Esophagus squamous epithelium (tissue), 5 donors: ENCODE measurements around the gene PGLYRP3. TPM values are rescaled to one million over a fixed set of nuclear protein-coding genes. Genes with fewer than 3 reads are reported as not detected.

Experiments
- DNase-seq: peaks from one replicate; lab custom pipeline; 2025; lab: John Stamatoyannopoulos, UW
- H3K27ac ChIP-seq, 4 donors: fragments of 200-600 bp; sonication (generic); one replicate each; pipeline ENCODE4 v1.5.1; 2016 to 2019; ENCODE audit warnings: mild to moderate bottlenecking in 1 of 4
- H3K27me3 ChIP-seq, 4 donors: fragments of 200-600 bp; sonication (generic); 1 replicate in 3 of 4; 2 replicates in 1 of 4; pipeline versions ENCODE4 v1.5.1 to v1.6.0; 2017 to 2021; ENCODE audit warnings: antibody characterized with exemption in 1 of 4
- H3K36me3 ChIP-seq, 3 donors: fragments of 200-600 bp; sonication (generic); one replicate each; pipeline ENCODE4 v1.5.1; 2016 to 2019
- H3K4me1 ChIP-seq, 3 donors: fragments of 200-600 bp; sonication (generic); one replicate each; pipeline ENCODE4 v1.5.1; 2017 to 2019
- H3K4me3 ChIP-seq, 4 donors: fragments of 200-600 bp; sonication (generic); 1 replicate in 3 of 4; 2 replicates in 1 of 4; pipeline ENCODE4 v1.5.1; 2016 to 2019; ENCODE audit warnings: mild to moderate bottlenecking in 2 of 4, moderate library complexity in 1 of 4
- H3K9me3 ChIP-seq, 3 donors: fragments of 200-600 bp; sonication (generic); one replicate each; pipeline ENCODE4 v1.5.1; 2016 to 2019
- CTCF ChIP-seq, 6 experiments: fragments of 450-650 bp in 4 of 6; fragments of 200-600 bp in 2 of 6; sonication (generic) in 2 of 6; IDR thresholded peaks; one replicate each; pipeline ENCODE4 v1.5.1; 2016 to 2019; ENCODE audit warnings: antibody characterized with exemption in 6 of 6, mild to moderate bottlenecking in 4 of 6, moderate library complexity in 4 of 6
- POLR2A ChIP-seq, 4 donors: fragments of 450-650 bp; IDR thresholded peaks; one replicate each; pipeline ENCODE4 v1.6.1; 2017; ENCODE audit warnings: antibody characterized with exemption in 4 of 4, mild to moderate bottlenecking in 4 of 4, moderate library complexity in 3 of 4
- WGBS, 2 donors: methylation state at CpG; one replicate each; pipeline ENCODE4 v1.1.5; 2018; 5-methylcytosine and 5-hydroxymethylcytosine counted together
- intact Hi-C: fragments of 100-400 bp; cut with DNase I; formaldehyde crosslinking; loops from one replicate; pipeline ENCODE4 v1.15.0; 2022
- small RNA-seq, 4 donors: library from RNA; depleted of rRNA; stranded (forward); fragments of <200 nt; gene quantifications; one replicate each; pipeline ENCODE3, GENCODE V24; 2016
- total RNA-seq, 4 donors: library from RNA; depleted of rRNA; stranded (reverse); fragments of >200 nt; gene quantifications; one replicate each; pipeline ENCODE4 v1.1.0, GENCODE V29; 2016
- donor health status: DM: yes; HTN: yes; CAD: no.

Gene PGLYRP3
- total RNA-seq, 4 donors from 2014 or later: 14.3 to 44.0 (median 23.8) TPM

- H3K36me3 ChIP-seq: no peaks in the 10 kb centered on the region
- WGBS, 2 donors: 82 to 88% methylated on average over 3 of the region's 3 CpGs
- H3K4me1 ChIP-seq: peaks cover 0 to 16% (median 0%) of the 10 kb centered on the region in 3 donors
- no peak for TF ChIP-seq CTCF (IDR thresholded peaks at IDR 0.05)
- TF ChIP-seq POLR2A (IDR thresholded peaks at IDR 0.05): no peak
- no peak overlapping the region for H3K27ac ChIP-seq
- intact Hi-C loops: no loop called here
- no peak overlapping the region for H3K4me3 ChIP-seq
- H3K9me3 ChIP-seq: no peaks in the 10 kb centered on the region
- peaks cover 0 to 14% (median 0%) of the 10 kb centered on the region in 4 donors for H3K27me3 ChIP-seq
- no peak for DNase-seq
Observed at GRCh38 chr1:153251562-153251961, 61.2 kb downstream of the PGLYRP3 start.

- Histone ChIP-seq H3K4me3 (no peak overlapping the region), H3K36me3 (no peaks in the 10 kb centered on the region), H3K27me3 (peaks cover 0 to 14% (median 0%) of the 10 kb centered on the region in 4 donors), H3K9me3 (no peaks in the 10 kb centered on the region), H3K27ac (no peak overlapping the region), H3K4me1 (peaks cover 0 to 16% (median 0%) of the 10 kb centered on the region in 3 donors)
- DNase-seq: no peak
- intact Hi-C loops: no loop called here
- 66 to 73% methylated on average over 2 of the region's 2 CpGs for WGBS, 2 donors
- no peak for TF ChIP-seq POLR2A (IDR thresholded peaks at IDR 0.05)
- no peak for TF ChIP-seq CTCF (IDR thresholded peaks at IDR 0.05)
Observed at GRCh38 chr1:153251087-153251486, 61.7 kb downstream of the PGLYRP3 start.

- DNase-seq: no peak
- TF ChIP-seq POLR2A (IDR thresholded peaks at IDR 0.05): no peak
- no peak for TF ChIP-seq CTCF (IDR thresholded peaks at IDR 0.05)
- H3K9me3 ChIP-seq: no peaks in the 10 kb centered on the region
- H3K27ac ChIP-seq: no peak overlapping the region
- peaks cover 0 to 14% (median 0%) of the 10 kb centered on the region in 4 donors for H3K27me3 ChIP-seq
- H3K4me3 ChIP-seq: no peak overlapping the region
- WGBS, 2 donors: 24 to 43% methylated on average over 1 of the region's 1 CpG
- no peaks in the 10 kb centered on the region for H3K36me3 ChIP-seq
- H3K4me1 ChIP-seq: peaks cover 0 to 16% (median 0%) of the 10 kb centered on the region in 3 donors
- intact Hi-C loops: no loop called here
Observed at GRCh38 chr1:153250166-153250565, 62.6 kb downstream of the PGLYRP3 start.

- intact Hi-C loops: no loop called here
- no peak overlapping the region for H3K27ac ChIP-seq
- DNase-seq: no peak
- H3K9me3 ChIP-seq: no peaks in the 10 kb centered on the region
- H3K4me1 ChIP-seq: peaks cover 0 to 11% (median 0%) of the 10 kb centered on the region in 3 donors
- TF ChIP-seq CTCF (IDR thresholded peaks at IDR 0.05): no peak
- no peak for TF ChIP-seq POLR2A (IDR thresholded peaks at IDR 0.05)
- H3K36me3 ChIP-seq: no peaks in the 10 kb centered on the region
- peaks cover 0 to 14% (median 0%) of the 10 kb centered on the region in 4 donors for H3K27me3 ChIP-seq
- 58 to 75% methylated on average over 5 of the region's 5 CpGs for WGBS, 2 donors
- H3K4me3 ChIP-seq: no peak overlapping the region
Observed at GRCh38 chr1:153248176-153248879, 64.4 kb downstream of the PGLYRP3 start.

Small RNA genes within 50 kb of the gene (small RNA-seq; reads per million reads assigned to genes)
- gene RNU6-160P: 0 reads per million in 4 donors

Other genes with a start within 250 kb of the PGLYRP3 start
- 10 to 100 TPM in 1 of 4 donors, 1 to 10 TPM in 2, not detected in 1; 1.9 to 99.4 (median 7.0) TPM for gene SPRR2B, start 241.3 kb downstream of the PGLYRP3 start, total RNA-seq
- gene SPRR2E, start 218.4 kb downstream of the PGLYRP3 start, total RNA-seq: 1,000 to 10,000 TPM in 1 of 4 donors, 100 to 1,000 TPM in 2, 1 to 10 TPM in 1; 4.0 to 3,177 (median 449) TPM
- gene SPRR2F, start 199.4 kb downstream of the PGLYRP3 start, total RNA-seq: 1,000 to 10,000 TPM in 1 of 4 donors, 100 to 1,000 TPM in 1, 10 to 100 TPM in 1, under 1 TPM in 1; 0.76 to 1,391 (median 149) TPM
- 1 to 10 TPM in 1 of 4 donors, not detected in 3; 9.0 TPM for gene SPRR2G, start 162.1 kb downstream of the PGLYRP3 start, total RNA-seq
- not detected for gene LELP1, start 109.5 kb downstream of the PGLYRP3 start, total RNA-seq
- not detected for gene PRR9, start 95.4 kb downstream of the PGLYRP3 start, total RNA-seq
- gene LORICRIN, start 53.3 kb downstream of the PGLYRP3 start, total RNA-seq: not detected
- 10 to 100 TPM in 1 of 4 donors, 1 to 10 TPM in 3; 4.2 to 15.1 (median 6.9) TPM for gene PGLYRP4, start 35.9 kb upstream of the PGLYRP3 start, total RNA-seq
- gene S100A9, start 44.9 kb upstream of the PGLYRP3 start, total RNA-seq: over 10,000 TPM; 15,145 to 90,256 (median 57,331) TPM
- 100 to 1,000 TPM in 1 of 4 donors, 10 to 100 TPM in 3; 16.2 to 154 (median 49.0) TPM for gene S100A12, start 62.7 kb upstream of the PGLYRP3 start, total RNA-seq
- gene S100A8, start 78.1 kb upstream of the PGLYRP3 start, total RNA-seq: over 10,000 TPM in 3 of 4 donors, 1,000 to 10,000 TPM in 1; 4,308 to 17,245 (median 15,998) TPM
- gene S100A7A, start 103.6 kb upstream of the PGLYRP3 start, total RNA-seq: 10 to 100 TPM in 1 of 4 donors, 1 to 10 TPM in 2, not detected in 1; 6.7 to 72.9 (median 8.1) TPM
- 1,000 to 10,000 TPM in 2 of 4 donors, 100 to 1,000 TPM in 1, 1 to 10 TPM in 1; 8.8 to 9,163 (median 3,171) TPM for gene S100A7, start 147.7 kb upstream of the PGLYRP3 start, total RNA-seq
- gene S100A6, start 223.0 kb upstream of the PGLYRP3 start, total RNA-seq: 100 to 1,000 TPM; 270 to 943 (median 394) TPM
- not detected for gene S100A5, start 228.0 kb upstream of the PGLYRP3 start, total RNA-seq
- 100 to 1,000 TPM in 2 of 4 donors, 10 to 100 TPM in 2; 58.6 to 205 (median 122) TPM for gene S100A4, start 232.9 kb upstream of the PGLYRP3 start, total RNA-seq
- gene S100A3, start 236.3 kb upstream of the PGLYRP3 start, total RNA-seq: 10 to 100 TPM in 1 of 4 donors, 1 to 10 TPM in 3; 1.2 to 16.5 (median 9.2) TPM